DND-41 (cell line): ENCODE data around the gene MRO.
"Not testable (repeated sequence)": the region's sequence is repeated elsewhere in the genome, so short reads cannot be mapped to it uniquely, and the experiment has no call there.

Experiments used
- ATAC-seq: fragments of 200-7000 bp; cut with Tn5 transposase; 3 replicates; pipeline ENCODE4 v1.9.1; 2021; ENCODE audit warnings: low read depth; ENCODE audit not compliant: insufficient read depth
- DNase-seq: peaks from one replicate; pipeline ENCODE4 v3.0.0-alpha.2; 2020
- H2AFZ ChIP-seq: 2 replicates; pipeline ENCODE4 v1.6.0; 2012; ENCODE audit warnings: low read depth, low read length
- H3K27ac ChIP-seq: 2 replicates; pipeline ENCODE4 v1.5.1; 2012; ENCODE audit warnings: low read length, inconsistent platforms
- H3K27me3 ChIP-seq: fragments of 200-600 bp; sonication (generic); 2 replicates; pipeline ENCODE4 v1.6.0; 2012; ENCODE audit warnings: low read length, mild to moderate bottlenecking, inconsistent platforms; ENCODE audit not compliant: insufficient read depth, poor library complexity
- H3K36me3 ChIP-seq: 2 replicates; pipeline ENCODE4 v1.5.1; 2012; ENCODE audit warnings: low read length, inconsistent platforms; ENCODE audit not compliant: insufficient read depth
- H3K4me1 ChIP-seq: 2 replicates; pipeline ENCODE4 v1.5.1; 2012; ENCODE audit warnings: mild to moderate bottlenecking, low read length; ENCODE audit not compliant: insufficient read depth
- H3K4me2 ChIP-seq: 2 replicates; pipeline ENCODE4 v1.6.0; 2012; ENCODE audit warnings: mild to moderate bottlenecking, moderate library complexity, low read length, inconsistent platforms; ENCODE audit not compliant: insufficient read depth
- H3K4me3 ChIP-seq, 2 experiments: fragments of 200-600 bp in 1 of 2; shearing (Covaris generic) in 1 of 2; 2 replicates each; pipeline ENCODE4 v1.5.1; 2012 to 2016; ENCODE audit warnings: inconsistent platforms in 2 of 2, low read length in 2 of 2, mild to moderate bottlenecking in 2 of 2, low read depth in 1 of 2, moderate library complexity in 1 of 2
- H3K79me2 ChIP-seq: 2 replicates; pipeline ENCODE4 v1.6.0; 2012; ENCODE audit warnings: low read length, inconsistent platforms; ENCODE audit not compliant: insufficient read depth
- H3K9ac ChIP-seq: 2 replicates; pipeline ENCODE4 v1.6.0; 2012; ENCODE audit warnings: low read depth, mild to moderate bottlenecking, inconsistent platforms, low read length, moderate library complexity
- H3K9me3 ChIP-seq: 2 replicates; pipeline ENCODE4 v1.5.1; 2012; ENCODE audit warnings: low read length, moderate library complexity, mild to moderate bottlenecking, inconsistent platforms; ENCODE audit not compliant: insufficient read depth, severe bottlenecking
- H4K20me1 ChIP-seq: 2 replicates; pipeline ENCODE4 v1.6.0; 2012; ENCODE audit warnings: low read length; ENCODE audit not compliant: insufficient read depth
- CTCF ChIP-seq: IDR thresholded peaks from 2 replicates; pipeline ENCODE4 v1.5.1; 2012; ENCODE audit warnings: borderline replicate concordance, low read length, moderate library complexity, mild to moderate bottlenecking; ENCODE audit not compliant: poor library complexity, severe bottlenecking; ENCODE audit errors: extremely low read depth
- EZH2 ChIP-seq: IDR thresholded peaks from 3 replicates; pipeline ENCODE4 v1.6.1; 2012; ENCODE audit warnings: borderline replicate concordance, low read depth, mild to moderate bottlenecking, moderate library complexity, low read length, inconsistent platforms; ENCODE audit not compliant: severe bottlenecking

Gene MRO

GRCh38 chr18:50859793-50860555 is 40.2 kb upstream of the MRO start:
- no peak overlapping the region for H3K4me3 ChIP-seq
- ATAC-seq (no peak), DNase-seq (no peak)
- TF ChIP-seq CTCF (no peak), EZH2 (no peak)
- H3K27ac ChIP-seq = no peak overlapping the region
- H3K27me3 ChIP-seq = peaks cover 5% of the 10 kb centered on the region
- no peaks in the 10 kb centered on the region for H3K9me3 ChIP-seq
- H3K4me2 ChIP-seq = no peak overlapping the region
- no peak overlapping the region for H3K9ac ChIP-seq
- no peaks in the 10 kb centered on the region for H3K79me2 ChIP-seq
- H3K36me3 ChIP-seq = no peaks in the 10 kb centered on the region
- no peak overlapping the region for H2AFZ ChIP-seq
- H4K20me1 ChIP-seq = no peaks in the 10 kb centered on the region
- H3K4me1 ChIP-seq = no peaks in the 10 kb centered on the region

GRCh38 chr18:50857694-50858093 is 37.9 kb upstream of the MRO start:
- Histone ChIP-seq H4K20me1 (no peaks in the 10 kb centered on the region), H3K79me2 (no peaks in the 10 kb centered on the region), H3K4me1 (no peaks in the 10 kb centered on the region), H3K27me3 (peaks cover 5% of the 10 kb centered on the region), H2AFZ (no peak overlapping the region), H3K4me2 (no peak overlapping the region), H3K9ac (no peak overlapping the region), H3K36me3 (no peaks in the 10 kb centered on the region), H3K27ac (no peak overlapping the region), H3K4me3 (no peak overlapping the region), H3K9me3 (no peaks in the 10 kb centered on the region)
- ATAC-seq = no peak
- DNase-seq = no peak
- TF ChIP-seq EZH2 (no peak), CTCF (no peak)

- H3K9ac ChIP-seq, H3K36me3 ChIP-seq, H4K20me1 ChIP-seq, H3K79me2 ChIP-seq, ATAC-seq, H3K4me1 ChIP-seq, H3K27me3 ChIP-seq, H3K27ac ChIP-seq, H3K4me2 ChIP-seq, DNase-seq, H2AFZ ChIP-seq, H3K9me3 ChIP-seq, H3K4me3 ChIP-seq: not testable (repeated sequence)
Observed at GRCh38 chr18:50857166-50857565, 37.4 kb upstream of the MRO start.

GRCh38 chr18:50855976-50856757 is 36.4 kb upstream of the MRO start:
- Histone ChIP-seq H3K4me2 (no peak overlapping the region), H3K27me3 (peaks cover 5% of the 10 kb centered on the region), H2AFZ (no peak overlapping the region), H3K4me3 (no peak overlapping the region), H4K20me1 (no peaks in the 10 kb centered on the region), H3K79me2 (no peaks in the 10 kb centered on the region), H3K4me1 (no peaks in the 10 kb centered on the region), H3K36me3 (no peaks in the 10 kb centered on the region), H3K9ac (no peak overlapping the region), H3K27ac (no peak overlapping the region), H3K9me3 (no peaks in the 10 kb centered on the region)
- TF ChIP-seq EZH2 = no peak
- TF ChIP-seq CTCF = no peak
- no peak for ATAC-seq
- no peak for DNase-seq
